Mesenteric fat pad (tissue), 1 donor: ENCODE measurements around the gene ST6GALNAC2. TPM values are rescaled to one million over a fixed set of nuclear protein-coding genes. Genes with fewer than 3 reads are reported as not detected.
"Not testable (repeated sequence)": the region's sequence is repeated elsewhere in the genome, so short reads cannot be mapped to it uniquely, and the experiment has no call there.

Experiments
- DNase-seq: peaks from one replicate; pipeline ENCODE4 v3.0.0-alpha.2; 2020; ENCODE audit warnings: low spot score
- long read RNA-seq: library from polyadenylated mRNA; unstranded; transcript quantifications from one replicate; pipeline ENCODE4 v2.0.0, GENCODE V29; 2020
- total RNA-seq: library from RNA; stranded (reverse); fragmentation: NEBNext Ultra II Directional; extraction: Animal tissue kit (Norgen Biotek cat#: 25700); gene quantifications from one replicate; pipeline ENCODE4 v1.2.1, GENCODE V29; 2021
- donor health status: DM: yes; HTN: yes; CAD: no.

The ST6GALNAC2 gene
- total RNA-seq = 5.5 TPM
- long read RNA-seq, transcript ST6GALNAC2-201 (9 exons, 2,170 nt) = major isoform, 12 of 20 reads
- long read RNA-seq, partial matches to known transcripts = 2 of 20 reads
- long read RNA-seq, other reads (novel, unspliced or antisense) = 6 of 20 reads

GRCh38 chr17:76585649-76586593 is at the start of gene ST6GALNAC2:
Gene ST6GALNAC2 (minus strand): TSS chr17:76585860. CDS start chr17:76585808, 52 bp downstream.
- peak; percentile 91 for DNase-seq

- DNase-seq = no peak
Measured at GRCh38 chr17:76635039-76635438, 49.4 kb upstream of the ST6GALNAC2 start.

GRCh38 chr17:76633628-76634328 is 48.1 kb upstream of the ST6GALNAC2 start:
- DNase-seq = no peak

- no peak for DNase-seq
Measured at GRCh38 chr17:76631821-76632565, 46.3 kb upstream of the ST6GALNAC2 start.

- no peak for DNase-seq
Measured at GRCh38 chr17:76630151-76630550, 44.5 kb upstream of the ST6GALNAC2 start.

GRCh38 chr17:76627510-76627909 is 41.9 kb upstream of the ST6GALNAC2 start:
- DNase-seq = no peak

- no peak for DNase-seq
Measured at GRCh38 chr17:76626442-76626841, 40.8 kb upstream of the ST6GALNAC2 start.

- DNase-seq = no peak
Measured at GRCh38 chr17:76625496-76625895, 39.8 kb upstream of the ST6GALNAC2 start.

- peak; percentile 94 for DNase-seq
Measured at GRCh38 chr17:76623271-76624146, 37.8 kb upstream of the ST6GALNAC2 start.

GRCh38 chr17:76617838-76618237 is 32.2 kb upstream of the ST6GALNAC2 start:
- DNase-seq = no peak

GRCh38 chr17:76614912-76615617 is 29.4 kb upstream of the ST6GALNAC2 start:
- DNase-seq = peak; percentile 64

GRCh38 chr17:76614064-76614759 is 28.6 kb upstream of the ST6GALNAC2 start:
- peak; percentile 3 for DNase-seq

- DNase-seq = peak; percentile 62
Measured at GRCh38 chr17:76612977-76613851, 27.6 kb upstream of the ST6GALNAC2 start.

GRCh38 chr17:76612465-76612864 is 26.8 kb upstream of the ST6GALNAC2 start:
- DNase-seq = no peak

- no peak for DNase-seq
Measured at GRCh38 chr17:76611758-76612157, 26.1 kb upstream of the ST6GALNAC2 start.

GRCh38 chr17:76611080-76611749 is 25.6 kb upstream of the ST6GALNAC2 start:
- DNase-seq = not testable (repeated sequence)

GRCh38 chr17:76606685-76607084 is 21.0 kb upstream of the ST6GALNAC2 start:
- not testable (repeated sequence) for DNase-seq
